Measurements from ENCODE around the gene EEIG1.

EEIG1 gene

GRCh38 chr9:127945942-127946341, 34.8 kb downstream of the EEIG1 start:
- no peak overlapping the region for H3K4me3 ChIP-seq (ENCODE audit: insufficient read length, low read depth)
- no peak for DNase-seq (ENCODE audit: low read depth, low spot score)
- no peaks in the 10 kb centered on the region for H3K27me3 ChIP-seq (ENCODE audit: insufficient read depth, insufficient read length)
- peaks cover 13% of the 10 kb centered on the region for H3K4me1 ChIP-seq (ENCODE audit: insufficient read depth, insufficient read length)
- peaks cover 80% of the 10 kb centered on the region for H3K36me3 ChIP-seq (ENCODE audit: insufficient read depth, insufficient read length, low read length)
- no peaks in the 10 kb centered on the region for H3K9me3 ChIP-seq (ENCODE audit: insufficient read depth, low read length)
- H3K9ac ChIP-seq (ENCODE audit: insufficient read length, low read depth): no peak overlapping the region
- TF ChIP-seq YY1 (IDR thresholded peaks at IDR 0.05; ENCODE audit: insufficient read depth, insufficient read length) (no peak), SUZ12 (IDR thresholded peaks at IDR 0.05; ENCODE audit: extremely low read depth, insufficient read depth, insufficient read length) (no peak), ZNF274 (IDR thresholded peaks at IDR 0.05; ENCODE audit: low read depth, low read length) (no peak)

DNA sequence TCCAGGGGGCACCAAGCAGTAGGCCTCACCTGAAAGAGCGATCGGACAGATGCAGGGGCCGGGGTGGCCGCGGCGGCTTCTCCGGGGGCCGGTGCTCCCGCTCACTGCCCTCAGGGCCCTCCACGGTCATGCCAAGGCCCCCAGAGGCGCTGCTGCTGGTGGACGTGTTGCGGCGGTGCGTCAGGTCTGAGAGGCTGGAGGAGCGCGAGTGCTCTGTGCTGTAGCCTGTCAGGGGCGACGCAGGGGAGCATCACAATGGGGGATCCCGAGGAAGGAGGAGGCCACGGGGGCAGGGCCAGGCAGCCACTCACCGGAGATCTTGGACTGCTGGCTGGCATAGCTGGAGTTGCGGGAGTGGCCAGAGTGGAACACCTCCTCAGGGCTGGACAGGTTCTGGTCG, 35.5 kb downstream of the EEIG1 start:
- no peaks in the 10 kb centered on the region for H3K27me3 ChIP-seq (ENCODE audit: insufficient read depth, insufficient read length)
- H3K4me1 ChIP-seq (ENCODE audit: insufficient read depth, insufficient read length): peaks cover 12% of the 10 kb centered on the region
- peak overlapping the region; percentile 5 for H3K9ac ChIP-seq (ENCODE audit: insufficient read length, low read depth)
- H3K36me3 ChIP-seq (ENCODE audit: insufficient read depth, insufficient read length, low read length): peaks cover 76% of the 10 kb centered on the region
- H3K4me3 ChIP-seq (ENCODE audit: insufficient read length, low read depth): no peak overlapping the region
- H3K9me3 ChIP-seq (ENCODE audit: insufficient read depth, low read length): no peaks in the 10 kb centered on the region
- TF ChIP-seq ZNF274 (IDR thresholded peaks at IDR 0.05; ENCODE audit: low read depth, low read length) (no peak), SUZ12 (IDR thresholded peaks at IDR 0.05; ENCODE audit: extremely low read depth, insufficient read depth, insufficient read length) (no peak), YY1 (IDR thresholded peaks at IDR 0.05; ENCODE audit: insufficient read depth, insufficient read length) (no peak)
- no peak for DNase-seq (ENCODE audit: low read depth, low spot score)

- Histone ChIP-seq H3K4me3 (ENCODE audit: insufficient read length, low read depth) (no peak overlapping the region), H3K9ac (ENCODE audit: insufficient read length, low read depth) (no peak overlapping the region), H3K27me3 (ENCODE audit: insufficient read depth, insufficient read length) (no peaks in the 10 kb centered on the region), H3K36me3 (ENCODE audit: insufficient read depth, insufficient read length, low read length) (peaks cover 76% of the 10 kb centered on the region), H3K9me3 (ENCODE audit: insufficient read depth, low read length) (no peaks in the 10 kb centered on the region), H3K4me1 (ENCODE audit: insufficient read depth, insufficient read length) (peaks cover 10% of the 10 kb centered on the region)
- no peak for TF ChIP-seq SUZ12 (IDR thresholded peaks at IDR 0.05; ENCODE audit: extremely low read depth, insufficient read depth, insufficient read length)
- DNase-seq (ENCODE audit: low read depth, low spot score): no peak
These were observed 36.1 kb downstream of the EEIG1 start for GRCh38 chr9:127944586-127945218.

GRCh38 chr9:127943731-127944144, 37.1 kb downstream of the EEIG1 start:
- DNase-seq (ENCODE audit: low read depth, low spot score): peak; percentile 68
- TF ChIP-seq SUZ12 (IDR thresholded peaks at IDR 0.05; ENCODE audit: extremely low read depth, insufficient read depth, insufficient read length) (no peak), YY1 (IDR thresholded peaks at IDR 0.05; ENCODE audit: insufficient read depth, insufficient read length) (no peak), ZNF274 (IDR thresholded peaks at IDR 0.05; ENCODE audit: low read depth, low read length) (no peak)
- Histone ChIP-seq H3K4me3 (ENCODE audit: insufficient read length, low read depth) (no peak overlapping the region), H3K4me1 (ENCODE audit: insufficient read depth, insufficient read length) (peaks cover 10% of the 10 kb centered on the region), H3K36me3 (ENCODE audit: insufficient read depth, insufficient read length, low read length) (peaks cover 74% of the 10 kb centered on the region), H3K9ac (ENCODE audit: insufficient read length, low read depth) (no peak overlapping the region), H3K27me3 (ENCODE audit: insufficient read depth, insufficient read length) (no peaks in the 10 kb centered on the region), H3K9me3 (ENCODE audit: insufficient read depth, low read length) (no peaks in the 10 kb centered on the region)

GRCh38 chr9:127943011-127943662, 37.7 kb downstream of the EEIG1 start:
- H3K36me3 ChIP-seq (ENCODE audit: insufficient read depth, insufficient read length, low read length): peaks cover 69% of the 10 kb centered on the region
- H3K9me3 ChIP-seq (ENCODE audit: insufficient read depth, low read length): no peaks in the 10 kb centered on the region
- H3K9ac ChIP-seq (ENCODE audit: insufficient read length, low read depth): no peak overlapping the region
- H3K27me3 ChIP-seq (ENCODE audit: insufficient read depth, insufficient read length): no peaks in the 10 kb centered on the region
- DNase-seq (ENCODE audit: low read depth, low spot score): no peak
- peaks cover 7% of the 10 kb centered on the region for H3K4me1 ChIP-seq (ENCODE audit: insufficient read depth, insufficient read length)
- TF ChIP-seq YY1 (IDR thresholded peaks at IDR 0.05; ENCODE audit: insufficient read depth, insufficient read length) (no peak), SUZ12 (IDR thresholded peaks at IDR 0.05; ENCODE audit: extremely low read depth, insufficient read depth, insufficient read length) (no peak), ZNF274 (IDR thresholded peaks at IDR 0.05; ENCODE audit: low read depth, low read length) (no peak)
- H3K4me3 ChIP-seq (ENCODE audit: insufficient read length, low read depth): no peak overlapping the region

GRCh38 chr9:127942216-127943010, 38.4 kb downstream of the EEIG1 start:
- peaks cover 7% of the 10 kb centered on the region for H3K4me1 ChIP-seq (ENCODE audit: insufficient read depth, insufficient read length)
- H3K36me3 ChIP-seq (ENCODE audit: insufficient read depth, insufficient read length, low read length): peaks cover 62% of the 10 kb centered on the region
- H3K4me3 ChIP-seq (ENCODE audit: insufficient read length, low read depth): no peak overlapping the region
- H3K9ac ChIP-seq (ENCODE audit: insufficient read length, low read depth): peak overlapping the region; percentile 44
- TF ChIP-seq ZNF274 (IDR thresholded peaks at IDR 0.05; ENCODE audit: low read depth, low read length): no peak
- no peak for TF ChIP-seq YY1 (IDR thresholded peaks at IDR 0.05; ENCODE audit: insufficient read depth, insufficient read length)
- no peak for TF ChIP-seq SUZ12 (IDR thresholded peaks at IDR 0.05; ENCODE audit: extremely low read depth, insufficient read depth, insufficient read length)
- H3K9me3 ChIP-seq (ENCODE audit: insufficient read depth, low read length): no peaks in the 10 kb centered on the region
- H3K27me3 ChIP-seq (ENCODE audit: insufficient read depth, insufficient read length): no peaks in the 10 kb centered on the region
- DNase-seq (ENCODE audit: low read depth, low spot score): no peak

DNA sequence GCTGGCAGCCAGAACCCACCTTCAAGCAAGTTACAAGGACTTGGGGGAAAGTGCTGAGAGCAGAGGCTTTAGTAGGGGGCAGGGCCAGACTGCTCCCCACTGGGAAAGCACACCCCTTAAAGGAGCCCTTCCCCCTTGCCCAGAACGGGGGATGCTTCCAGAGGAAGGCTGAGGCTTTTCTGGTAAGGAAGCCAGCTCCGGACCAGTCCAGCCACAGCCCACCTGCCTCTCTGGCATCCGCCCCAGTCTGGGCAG, 38.9 kb downstream of the EEIG1 start:
- TF ChIP-seq YY1 (IDR thresholded peaks at IDR 0.05; ENCODE audit: insufficient read depth, insufficient read length): no peak
- no peak for TF ChIP-seq SUZ12 (IDR thresholded peaks at IDR 0.05; ENCODE audit: extremely low read depth, insufficient read depth, insufficient read length)
- no peak for TF ChIP-seq ZNF274 (IDR thresholded peaks at IDR 0.05; ENCODE audit: low read depth, low read length)
- Histone ChIP-seq H3K27me3 (ENCODE audit: insufficient read depth, insufficient read length) (no peaks in the 10 kb centered on the region), H3K9ac (ENCODE audit: insufficient read length, low read depth) (peak overlapping the region; percentile 44), H3K4me1 (ENCODE audit: insufficient read depth, insufficient read length) (peaks cover 7% of the 10 kb centered on the region), H3K9me3 (ENCODE audit: insufficient read depth, low read length) (no peaks in the 10 kb centered on the region), H3K4me3 (ENCODE audit: insufficient read length, low read depth) (no peak overlapping the region), H3K36me3 (ENCODE audit: insufficient read depth, insufficient read length, low read length) (peaks cover 60% of the 10 kb centered on the region)
- no peak for DNase-seq (ENCODE audit: low read depth, low spot score)

All from NT2/D1 (cell line).